K562 (cell line): ENCODE results near the gene TVP23A.

ENCODE experiments used
- CHD4 ChIP-seq: fragments of 200-600 bp; sonication (generic); IDR thresholded peaks from 3 replicates; pipeline ENCODE4 v1.6.1; 2012; ENCODE audit warnings: low read depth, mild to moderate bottlenecking, mixed read lengths, low read length, inconsistent platforms; ENCODE audit not compliant: insufficient read depth, insufficient replicate concordance, poor library complexity, severe bottlenecking
- NFIC ChIP-seq: fragments of 450-650 bp; IDR thresholded peaks from 2 replicates; pipeline ENCODE4 v1.6.1; 2017; ENCODE audit warnings: mild to moderate bottlenecking, inconsistent platforms
- PHF8 ChIP-seq: fragments of 200-600 bp; sonication (generic); IDR thresholded peaks from 2 replicates; pipeline ENCODE4 v1.6.1; 2012; ENCODE audit warnings: mixed run types, mild to moderate bottlenecking, inconsistent platforms, low read length, moderate library complexity, borderline replicate concordance
- RUNX1 ChIP-seq: sonication (generic); IDR thresholded peaks from 2 replicates; pipeline ENCODE4 v1.6.1; 2016; ENCODE audit warnings: antibody characterized with exemption, low read depth
- SIX5 ChIP-seq, 2 experiments: IDR thresholded peaks; 2 replicates each; pipeline ENCODE4 v1.6.1; 2011; ENCODE audit warnings: low read length in 2 of 2, borderline replicate concordance in 1 of 2, low read depth in 1 of 2, mild to moderate bottlenecking in 1 of 2, moderate library complexity in 1 of 2; ENCODE audit not compliant: insufficient read depth in 1 of 2
- TARDBP ChIP-seq: fragments of 450-650 bp; IDR thresholded peaks from 2 replicates; pipeline ENCODE4 v1.6.1; 2016
- ZNF24 ChIP-seq: fragments of 450-650 bp; IDR thresholded peaks from 2 replicates; pipeline ENCODE4 v1.6.1; 2016
- TF ChIP-seq, protein P1 (sequence below), 3 experiments: IDR thresholded peaks in 2 of 3; conservative IDR thresholded peaks in 1 of 3; 2 replicates each; pipeline ENCODE4 v1.5.1; 2011 to 2012; ENCODE audit warnings: low read length in 3 of 3, mild to moderate bottlenecking in 3 of 3, control low read depth in 2 of 3, improper control_type of control experiment in 1 of 3, inconsistent platforms in 1 of 3, low read depth in 1 of 3, mixed read lengths in 1 of 3, moderate library complexity in 1 of 3; ENCODE audit not compliant: insufficient read depth in 2 of 3
- TF ChIP-seq, protein P2 (sequence below): sonication (generic); formaldehyde crosslinking; IDR thresholded peaks from 2 replicates; pipeline ENCODE4 v1.8.1; 2022; ENCODE audit warnings: missing genetic modification reagents

- TF ChIP-seq TARDBP (no peak), SIX5 (IDR thresholded peaks at IDR 0.05; ENCODE audit: borderline replicate concordance in 1 of 2, insufficient read depth in 1 of 2, low read depth in 1 of 2, low read length in 2 of 2) (no peak), NFIC (no peak), ZNF24 (no peak), RUNX1 (no peak), PHF8 (no peak), CHD4 (no peak)
- TF ChIP-seq, protein P1, sequence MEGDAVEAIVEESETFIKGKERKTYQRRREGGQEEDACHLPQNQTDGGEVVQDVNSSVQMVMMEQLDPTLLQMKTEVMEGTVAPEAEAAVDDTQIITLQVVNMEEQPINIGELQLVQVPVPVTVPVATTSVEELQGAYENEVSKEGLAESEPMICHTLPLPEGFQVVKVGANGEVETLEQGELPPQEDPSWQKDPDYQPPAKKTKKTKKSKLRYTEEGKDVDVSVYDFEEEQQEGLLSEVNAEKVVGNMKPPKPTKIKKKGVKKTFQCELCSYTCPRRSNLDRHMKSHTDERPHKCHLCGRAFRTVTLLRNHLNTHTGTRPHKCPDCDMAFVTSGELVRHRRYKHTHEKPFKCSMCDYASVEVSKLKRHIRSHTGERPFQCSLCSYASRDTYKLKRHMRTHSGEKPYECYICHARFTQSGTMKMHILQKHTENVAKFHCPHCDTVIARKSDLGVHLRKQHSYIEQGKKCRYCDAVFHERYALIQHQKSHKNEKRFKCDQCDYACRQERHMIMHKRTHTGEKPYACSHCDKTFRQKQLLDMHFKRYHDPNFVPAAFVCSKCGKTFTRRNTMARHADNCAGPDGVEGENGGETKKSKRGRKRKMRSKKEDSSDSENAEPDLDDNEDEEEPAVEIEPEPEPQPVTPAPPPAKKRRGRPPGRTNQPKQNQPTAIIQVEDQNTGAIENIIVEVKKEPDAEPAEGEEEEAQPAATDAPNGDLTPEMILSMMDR (IDR thresholded peaks at IDR 0.05 in 2 of 3, conservative IDR thresholded peaks at IDR 0.05 in 1 of 3; ENCODE audit: insufficient read depth in 2 of 3, low read depth in 1 of 3, low read length in 3 of 3): no peak
- TF ChIP-seq, protein P2, sequence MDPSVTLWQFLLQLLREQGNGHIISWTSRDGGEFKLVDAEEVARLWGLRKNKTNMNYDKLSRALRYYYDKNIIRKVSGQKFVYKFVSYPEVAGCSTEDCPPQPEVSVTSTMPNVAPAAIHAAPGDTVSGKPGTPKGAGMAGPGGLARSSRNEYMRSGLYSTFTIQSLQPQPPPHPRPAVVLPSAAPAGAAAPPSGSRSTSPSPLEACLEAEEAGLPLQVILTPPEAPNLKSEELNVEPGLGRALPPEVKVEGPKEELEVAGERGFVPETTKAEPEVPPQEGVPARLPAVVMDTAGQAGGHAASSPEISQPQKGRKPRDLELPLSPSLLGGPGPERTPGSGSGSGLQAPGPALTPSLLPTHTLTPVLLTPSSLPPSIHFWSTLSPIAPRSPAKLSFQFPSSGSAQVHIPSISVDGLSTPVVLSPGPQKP (CRISPR knock-in tag): no peak
These were observed 43.8 kb upstream of the TVP23A start for GRCh38 chr16:10862438-10862837.
